Measurements from ENCODE around the gene CDH3.
"Not testable (repeated sequence)": the region's sequence is repeated elsewhere in the genome, so short reads cannot be mapped to it uniquely, and the experiment has no call there.

CDH3 gene

GRCh38 chr16:68704232-68704867, 59.2 kb downstream of the CDH3 start:
- Histone ChIP-seq H3K4me1 (ENCODE audit: control insufficient read depth, insufficient read depth, low read length) (peaks cover 5% of the 10 kb centered on the region; the same call in 1 of the 2 replicates), H3K27me3 (ENCODE audit: control insufficient read depth, insufficient read depth, low read length) (no peaks in the 10 kb centered on the region), H3K4me3 (ENCODE audit: low read depth, low read length) (no peak overlapping the region), H3K9me3 (ENCODE audit: control insufficient read depth, insufficient read depth, low read length) (no peaks in the 10 kb centered on the region), H3K36me3 (ENCODE audit: control insufficient read depth, insufficient read depth, low read length) (peaks cover 9% of the 10 kb centered on the region; the same call in 1 of the 2 replicates), H3K9ac (ENCODE audit: low read depth, low read length) (no peak overlapping the region), H3K27ac (ENCODE audit: low read depth, low read length) (no peak overlapping the region)

DNA sequence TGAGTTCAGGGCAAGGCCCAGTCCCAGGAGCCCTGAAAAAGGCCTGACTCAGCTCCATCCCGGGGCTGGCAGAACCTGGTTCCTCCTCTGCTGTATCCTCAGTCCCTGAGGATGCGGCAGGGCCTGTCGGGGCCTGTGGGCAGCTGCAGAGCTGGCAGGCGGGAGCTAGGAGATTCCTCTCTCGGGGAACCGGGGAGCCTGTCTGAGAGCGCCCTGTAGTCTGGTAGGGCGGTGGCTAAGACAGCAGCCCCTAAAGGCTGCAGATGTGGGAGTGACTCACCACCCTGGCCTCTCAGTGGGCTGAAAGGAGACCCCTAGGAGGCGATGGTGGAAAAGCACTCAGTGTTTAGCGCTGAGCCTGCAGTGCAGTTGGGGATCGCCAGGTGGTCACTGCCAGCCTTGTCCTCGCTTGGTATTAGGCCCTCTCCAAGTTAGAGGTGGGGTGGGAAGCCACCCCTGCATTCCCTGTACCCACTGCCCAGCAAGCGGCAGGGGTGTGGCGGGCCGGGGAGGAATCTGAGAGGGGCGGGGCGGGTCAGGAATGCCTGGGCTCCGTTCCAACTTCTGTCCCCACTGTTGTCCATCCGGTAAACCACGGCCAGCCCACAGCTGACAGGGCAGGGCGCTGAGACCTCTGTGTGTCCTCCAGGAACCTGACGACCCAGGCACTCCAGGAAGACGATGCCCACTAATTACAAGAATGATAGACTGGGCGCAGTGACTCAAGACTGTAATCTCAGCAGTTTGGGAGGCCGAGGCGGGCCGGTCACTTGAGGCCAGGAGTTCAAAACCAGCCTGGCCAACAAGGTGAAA, 62.4 kb downstream of the CDH3 start:
- Histone ChIP-seq H3K4me1 (ENCODE audit: control insufficient read depth, insufficient read depth, low read length) (peaks cover 5% of the 10 kb centered on the region; the same call in 1 of the 2 replicates), H3K4me3 (ENCODE audit: low read depth, low read length) (no peak overlapping the region), H3K36me3 (ENCODE audit: control insufficient read depth, insufficient read depth, low read length) (no peaks in the 10 kb centered on the region), H3K9me3 (ENCODE audit: control insufficient read depth, insufficient read depth, low read length) (no peaks in the 10 kb centered on the region), H3K27ac (ENCODE audit: low read depth, low read length) (peak overlapping the region; percentile 31), H3K9ac (ENCODE audit: low read depth, low read length) (no peak overlapping the region), H3K27me3 (ENCODE audit: control insufficient read depth, insufficient read depth, low read length) (no peaks in the 10 kb centered on the region)

DNA sequence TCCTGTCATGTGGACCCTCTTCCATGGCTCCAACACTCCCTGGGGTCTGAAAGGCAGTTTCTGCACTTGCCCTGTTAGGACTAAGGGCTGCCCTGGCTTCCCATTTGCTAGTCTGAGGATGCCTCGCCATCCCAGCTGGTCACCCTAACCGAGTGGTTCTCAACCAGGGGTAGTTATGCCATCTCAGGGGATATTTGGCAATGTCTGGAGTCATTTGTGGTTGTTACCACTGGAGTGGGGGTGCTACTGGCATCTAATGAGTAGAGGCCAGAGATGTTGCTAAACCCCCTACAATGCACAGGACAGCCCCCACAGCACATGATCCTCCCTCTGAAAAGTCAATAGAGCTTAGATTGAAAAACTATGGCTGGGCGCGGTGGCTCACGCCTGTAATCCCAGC, 65.1 kb downstream of the CDH3 start:
- no peaks in the 10 kb centered on the region for H3K36me3 ChIP-seq (ENCODE audit: control insufficient read depth, insufficient read depth, low read length)
- H3K4me1 ChIP-seq (ENCODE audit: control insufficient read depth, insufficient read depth, low read length): peaks cover 5% of the 10 kb centered on the region; the same call in 1 of the 2 replicates
- no peaks in the 10 kb centered on the region for H3K9me3 ChIP-seq (ENCODE audit: control insufficient read depth, insufficient read depth, low read length)
- no peak overlapping the region for H3K9ac ChIP-seq (ENCODE audit: low read depth, low read length)
- no peak overlapping the region for H3K27ac ChIP-seq (ENCODE audit: low read depth, low read length)
- no peaks in the 10 kb centered on the region for H3K27me3 ChIP-seq (ENCODE audit: control insufficient read depth, insufficient read depth, low read length)
- no peak overlapping the region for H3K4me3 ChIP-seq (ENCODE audit: low read depth, low read length)

GRCh38 chr16:68711421-68712139, 66.5 kb downstream of the CDH3 start:
- Histone ChIP-seq H3K27me3 (ENCODE audit: control insufficient read depth, insufficient read depth, low read length) (no peaks in the 10 kb centered on the region), H3K9ac (ENCODE audit: low read depth, low read length) (no peak overlapping the region), H3K27ac (ENCODE audit: low read depth, low read length) (no peak overlapping the region), H3K36me3 (ENCODE audit: control insufficient read depth, insufficient read depth, low read length) (no peaks in the 10 kb centered on the region), H3K9me3 (ENCODE audit: control insufficient read depth, insufficient read depth, low read length) (no peaks in the 10 kb centered on the region), H3K4me1 (ENCODE audit: control insufficient read depth, insufficient read depth, low read length) (peaks cover 5% of the 10 kb centered on the region; the same call in 1 of the 2 replicates), H3K4me3 (ENCODE audit: low read depth, low read length) (no peak overlapping the region)

GRCh38 chr16:68713361-68713760, 68.3 kb downstream of the CDH3 start:
- H3K4me3 ChIP-seq (ENCODE audit: low read depth, low read length): no peak overlapping the region
- no peaks in the 10 kb centered on the region for H3K36me3 ChIP-seq (ENCODE audit: control insufficient read depth, insufficient read depth, low read length)
- H3K9ac ChIP-seq (ENCODE audit: low read depth, low read length): no peak overlapping the region

GRCh38 chr16:68715471-68715870, 70.4 kb downstream of the CDH3 start:
- Histone ChIP-seq H3K4me3 (ENCODE audit: low read depth, low read length) (no peak overlapping the region), H3K9me3 (ENCODE audit: control insufficient read depth, insufficient read depth, low read length) (no peaks in the 10 kb centered on the region), H3K9ac (ENCODE audit: low read depth, low read length) (no peak overlapping the region), H3K4me1 (ENCODE audit: control insufficient read depth, insufficient read depth, low read length) (no peaks in the 10 kb centered on the region), H3K36me3 (ENCODE audit: control insufficient read depth, insufficient read depth, low read length) (no peaks in the 10 kb centered on the region), H3K27ac (ENCODE audit: low read depth, low read length) (no peak overlapping the region), H3K27me3 (ENCODE audit: control insufficient read depth, insufficient read depth, low read length) (no peaks in the 10 kb centered on the region)

More at GRCh38 chr16:68713361-68713760, 68.3 kb downstream of the CDH3 start:
- no peaks in the 10 kb centered on the region for H3K9me3 ChIP-seq (ENCODE audit: control insufficient read depth, insufficient read depth, low read length)
- H3K27ac ChIP-seq (ENCODE audit: low read depth, low read length): no peak overlapping the region
- no peaks in the 10 kb centered on the region for H3K4me1 ChIP-seq (ENCODE audit: control insufficient read depth, insufficient read depth, low read length)
- no peaks in the 10 kb centered on the region for H3K27me3 ChIP-seq (ENCODE audit: control insufficient read depth, insufficient read depth, low read length)

DNA sequence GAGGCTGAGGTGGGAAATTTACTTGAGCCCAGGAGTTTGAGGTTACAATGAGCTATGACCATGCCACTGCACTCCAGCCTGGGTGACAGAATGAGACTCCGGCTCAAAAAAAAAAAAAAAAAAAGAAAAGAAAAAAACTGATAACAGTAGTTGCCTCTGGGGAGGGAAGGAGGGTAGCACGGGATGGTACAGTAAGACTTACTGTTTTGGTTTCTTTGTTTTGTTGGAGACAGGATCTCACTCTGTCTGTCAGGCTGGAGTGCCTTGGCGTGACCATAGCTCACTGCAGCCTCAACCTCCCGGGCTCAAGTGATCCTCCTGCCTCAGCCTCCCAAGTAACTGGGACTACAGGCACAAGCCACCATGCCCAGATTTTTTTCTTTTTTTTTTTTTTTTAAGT, 71.4 kb downstream of the CDH3 start:
- H3K27me3 ChIP-seq (ENCODE audit: control insufficient read depth, insufficient read depth, low read length); H3K4me3 ChIP-seq (ENCODE audit: low read depth, low read length); H3K4me1 ChIP-seq (ENCODE audit: control insufficient read depth, insufficient read depth, low read length); H3K36me3 ChIP-seq (ENCODE audit: control insufficient read depth, insufficient read depth, low read length); H3K9me3 ChIP-seq (ENCODE audit: control insufficient read depth, insufficient read depth, low read length); H3K27ac ChIP-seq (ENCODE audit: low read depth, low read length); H3K9ac ChIP-seq (ENCODE audit: low read depth, low read length): not testable (repeated sequence)

- H3K27ac ChIP-seq (ENCODE audit: low read depth, low read length): no peak overlapping the region
- H3K4me3 ChIP-seq (ENCODE audit: low read depth, low read length): no peak overlapping the region
- no peaks in the 10 kb centered on the region for H3K36me3 ChIP-seq (ENCODE audit: control insufficient read depth, insufficient read depth, low read length)
- no peaks in the 10 kb centered on the region for H3K9me3 ChIP-seq (ENCODE audit: control insufficient read depth, insufficient read depth, low read length)
- H3K4me1 ChIP-seq (ENCODE audit: control insufficient read depth, insufficient read depth, low read length): no peaks in the 10 kb centered on the region
- no peak overlapping the region for H3K9ac ChIP-seq (ENCODE audit: low read depth, low read length)
- no peaks in the 10 kb centered on the region for H3K27me3 ChIP-seq (ENCODE audit: control insufficient read depth, insufficient read depth, low read length)
These were observed 72.6 kb downstream of the CDH3 start for GRCh38 chr16:68717684-68718083.

GRCh38 chr16:68718590-68718989, 73.5 kb downstream of the CDH3 start:
- H3K4me3 ChIP-seq (ENCODE audit: low read depth, low read length): no peak overlapping the region
- H3K4me1 ChIP-seq (ENCODE audit: control insufficient read depth, insufficient read depth, low read length): no peaks in the 10 kb centered on the region
- H3K27me3 ChIP-seq (ENCODE audit: control insufficient read depth, insufficient read depth, low read length): no peaks in the 10 kb centered on the region
- H3K9me3 ChIP-seq (ENCODE audit: control insufficient read depth, insufficient read depth, low read length): no peaks in the 10 kb centered on the region
- no peak overlapping the region for H3K9ac ChIP-seq (ENCODE audit: low read depth, low read length)
- H3K27ac ChIP-seq (ENCODE audit: low read depth, low read length): no peak overlapping the region
- H3K36me3 ChIP-seq (ENCODE audit: control insufficient read depth, insufficient read depth, low read length): no peaks in the 10 kb centered on the region

GRCh38 chr16:68719993-68720489, 74.9 kb downstream of the CDH3 start:
- H3K4me1 ChIP-seq (ENCODE audit: control insufficient read depth, insufficient read depth, low read length): no peaks in the 10 kb centered on the region
- H3K27ac ChIP-seq (ENCODE audit: low read depth, low read length): no peak overlapping the region

More at GRCh38 chr16:68719993-68720489, 74.9 kb downstream of the CDH3 start:
- H3K9ac ChIP-seq (ENCODE audit: low read depth, low read length): no peak overlapping the region
- no peaks in the 10 kb centered on the region for H3K9me3 ChIP-seq (ENCODE audit: control insufficient read depth, insufficient read depth, low read length)
- H3K27me3 ChIP-seq (ENCODE audit: control insufficient read depth, insufficient read depth, low read length): no peaks in the 10 kb centered on the region
- H3K36me3 ChIP-seq (ENCODE audit: control insufficient read depth, insufficient read depth, low read length): no peaks in the 10 kb centered on the region
- no peak overlapping the region for H3K4me3 ChIP-seq (ENCODE audit: low read depth, low read length)

Measured in HUES48 (cell line).